HepG2 (cell line): ENCODE data around the gene SIRT6. TPM values are rescaled to one million over a fixed set of nuclear protein-coding genes. Genes with fewer than 3 reads are reported as not detected.
A peak's percentile ranks its signal among the peaks of the same experiment; 100 is the strongest.

Experiments
- ARID3A ChIP-seq: IDR thresholded peaks from 2 replicates; pipeline ENCODE4 v1.6.1; 2012; ENCODE audit warnings: low read depth, low read length, improper control_type of control experiment
- CEBPB ChIP-seq: IDR thresholded peaks from 2 replicates; pipeline ENCODE4 v1.6.1; 2011; ENCODE audit warnings: low read depth, low read length, improper control_type of control experiment, borderline replicate concordance
- FOXA1 ChIP-seq, 2 experiments: fragments of 450-650 bp in 1 of 2; sonication (generic) in 1 of 2; formaldehyde crosslinking in 1 of 2; IDR thresholded peaks; 2 replicates each; pipeline versions ENCODE4 v1.4.0 to v1.6.1; 2016 to 2020; ENCODE audit warnings: missing genetic modification reagents in 1 of 2
- FOXA3 ChIP-seq: IDR thresholded peaks from 2 replicates; pipeline ENCODE4 v1.6.1; 2016; ENCODE audit warnings: missing genetic modification reagents, missing compliant biosample characterization
- FOXJ3 ChIP-seq: sonication (generic); formaldehyde crosslinking; IDR thresholded peaks from 2 replicates; pipeline ENCODE4 v1.4.0; 2020; ENCODE audit warnings: missing genetic modification reagents, mild to moderate bottlenecking, borderline replicate concordance
- FOXP4 ChIP-seq: sonication (generic); formaldehyde crosslinking; IDR thresholded peaks from 2 replicates; pipeline ENCODE4 v1.4.0; 2020; ENCODE audit warnings: missing genetic modification reagents
- MED1 ChIP-seq: sonication (generic); formaldehyde crosslinking; IDR thresholded peaks from 2 replicates; pipeline ENCODE4 v1.4.0; 2020; ENCODE audit warnings: missing genetic modification reagents
- PHF21A ChIP-seq: sonication (generic); formaldehyde crosslinking; IDR thresholded peaks from 2 replicates; pipeline ENCODE4 v1.5.0; 2020; ENCODE audit warnings: mild to moderate bottlenecking, missing genetic modification reagents
- ZNF280D ChIP-seq: sonication (generic); formaldehyde crosslinking; IDR thresholded peaks from 2 replicates; pipeline ENCODE4 v1.5.1; 2020; ENCODE audit warnings: mild to moderate bottlenecking, missing genetic modification reagents
- ZNF362 ChIP-seq: sonication (generic); formaldehyde crosslinking; IDR thresholded peaks from 2 replicates; pipeline ENCODE4 v1.4.0; 2020; ENCODE audit warnings: missing genetic modification reagents, mild to moderate bottlenecking, borderline replicate concordance
- polyA plus RNA-seq, 8 experiments: library from polyadenylated mRNA; depleted of rRNA in 3 of 8; stranded (reverse) in 7 of 8; unstranded in 1 of 8; fragments of >200 nt; fragmentation: Illumina TruSeq in 4 of 8; extraction: Trizol in 4 of 8; gene quantifications; 2 replicates each; pipeline versions ENCODE4 v1.2.1 to v1.2.3, GENCODE V29; 2011 to 2016; ENCODE audit warnings: low read depth in 4 of 8, missing spikeins in 1 of 8, mixed read lengths in 1 of 8; ENCODE audit not compliant: insufficient read depth in 1 of 8
- total RNA-seq, 5 experiments: library from RNA; depleted of rRNA; stranded (reverse); fragments of >200 nt; fragmentation: Illumina TruSeq; extraction: Trizol; gene quantifications; 2 replicates each; pipeline ENCODE4 v1.2.3, GENCODE V29; 2016; ENCODE audit warnings: low read depth in 1 of 5
- TF ChIP-seq, protein P1 (sequence below): sonication (generic); formaldehyde crosslinking; IDR thresholded peaks from 2 replicates; pipeline ENCODE4 v1.5.1; 2020; ENCODE audit warnings: mild to moderate bottlenecking, moderate library complexity, missing genetic modification reagents
- TF ChIP-seq, protein P2 (sequence below), 2 experiments: IDR thresholded peaks; 2 replicates each; pipeline ENCODE4 v1.6.1; 2011 to 2012; ENCODE audit warnings: low read length in 2 of 2, borderline replicate concordance in 1 of 2, low read depth in 1 of 2, mild to moderate bottlenecking in 1 of 2, moderate library complexity in 1 of 2

The SIRT6 gene
- total and polyA plus RNA-seq, 2 of the 13 experiments (the other 11 are each of a cell fraction or from before 2014, with no cell fraction given), result 11.0 to 18.4 TPM

DNA sequence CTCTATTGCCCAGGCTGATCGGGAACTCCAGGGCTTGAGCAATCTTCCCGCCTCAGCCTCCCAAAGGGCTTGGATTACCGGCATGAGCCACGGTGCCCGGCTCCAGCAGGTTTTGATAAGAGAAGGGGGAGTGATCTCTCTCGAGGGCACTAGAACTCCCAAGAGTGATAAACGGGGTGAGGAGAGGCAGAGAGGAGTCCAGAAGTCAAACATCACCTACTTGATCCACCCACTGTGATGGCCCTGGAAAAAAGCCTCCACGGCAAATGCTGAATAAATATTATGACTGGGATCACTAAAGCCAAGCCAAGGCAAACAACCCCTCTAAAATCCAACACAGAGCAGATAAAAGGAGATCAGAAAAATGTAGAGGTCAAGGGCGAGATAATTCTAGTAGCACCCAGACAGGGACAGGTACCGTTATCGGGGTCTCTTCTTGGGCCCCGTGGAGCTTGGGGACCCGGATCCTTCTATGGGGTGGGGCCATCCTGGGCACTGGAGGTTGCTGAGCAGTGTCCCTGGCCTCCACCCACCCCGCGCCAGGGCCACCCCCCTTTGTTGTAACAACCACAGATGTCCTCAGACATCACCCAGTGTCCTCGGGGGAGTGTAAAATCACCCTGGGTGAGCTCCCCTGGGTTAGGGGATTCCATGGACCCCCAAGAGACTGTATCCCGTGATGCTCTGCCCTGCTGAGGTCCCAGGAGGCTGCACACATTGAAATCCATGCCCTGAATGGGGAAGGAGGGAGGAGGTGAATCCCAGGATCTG, 32.7 kb downstream of the SIRT6 start (continued):
- TF ChIP-seq CEBPB, result 0 out of 2 replicates have a peak, but pooled peaks have one; percentile 8
- peak; percentile 31; the same call in 1 of the 2 replicates for TF ChIP-seq FOXJ3
- TF ChIP-seq FOXA1 (IDR thresholded peaks at IDR 0.05), result no peak
- TF ChIP-seq FOXA1 (CRISPR knock-in tag; IDR thresholded peaks at IDR 0.05), result peak; percentile 32; the same call in 1 of the 2 replicates
- peak; percentile 45; the same call in 1 of the 2 replicates for TF ChIP-seq ARID3A
- TF ChIP-seq, protein P1, sequence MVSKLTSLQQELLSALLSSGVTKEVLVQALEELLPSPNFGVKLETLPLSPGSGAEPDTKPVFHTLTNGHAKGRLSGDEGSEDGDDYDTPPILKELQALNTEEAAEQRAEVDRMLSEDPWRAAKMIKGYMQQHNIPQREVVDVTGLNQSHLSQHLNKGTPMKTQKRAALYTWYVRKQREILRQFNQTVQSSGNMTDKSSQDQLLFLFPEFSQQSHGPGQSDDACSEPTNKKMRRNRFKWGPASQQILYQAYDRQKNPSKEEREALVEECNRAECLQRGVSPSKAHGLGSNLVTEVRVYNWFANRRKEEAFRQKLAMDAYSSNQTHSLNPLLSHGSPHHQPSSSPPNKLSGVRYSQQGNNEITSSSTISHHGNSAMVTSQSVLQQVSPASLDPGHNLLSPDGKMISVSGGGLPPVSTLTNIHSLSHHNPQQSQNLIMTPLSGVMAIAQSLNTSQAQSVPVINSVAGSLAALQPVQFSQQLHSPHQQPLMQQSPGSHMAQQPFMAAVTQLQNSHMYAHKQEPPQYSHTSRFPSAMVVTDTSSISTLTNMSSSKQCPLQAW (CRISPR knock-in tag), result no peak
- TF ChIP-seq ZNF362 (CRISPR knock-in tag), result peak; percentile 25; the same call in 1 of the 2 replicates
- TF ChIP-seq FOXA3 (CRISPR knock-in tag), result peak; percentile 37; the same call in 1 of the 2 replicates
- 0 out of 2 replicates have a peak, but pooled peaks have one; percentile 23 for TF ChIP-seq ZNF280D (CRISPR knock-in tag)
- peak; percentile 44 for TF ChIP-seq MED1
- peak; percentile 31; the same call in 1 of the 2 replicates for TF ChIP-seq FOXP4 (CRISPR knock-in tag)
- TF ChIP-seq, protein P2, sequence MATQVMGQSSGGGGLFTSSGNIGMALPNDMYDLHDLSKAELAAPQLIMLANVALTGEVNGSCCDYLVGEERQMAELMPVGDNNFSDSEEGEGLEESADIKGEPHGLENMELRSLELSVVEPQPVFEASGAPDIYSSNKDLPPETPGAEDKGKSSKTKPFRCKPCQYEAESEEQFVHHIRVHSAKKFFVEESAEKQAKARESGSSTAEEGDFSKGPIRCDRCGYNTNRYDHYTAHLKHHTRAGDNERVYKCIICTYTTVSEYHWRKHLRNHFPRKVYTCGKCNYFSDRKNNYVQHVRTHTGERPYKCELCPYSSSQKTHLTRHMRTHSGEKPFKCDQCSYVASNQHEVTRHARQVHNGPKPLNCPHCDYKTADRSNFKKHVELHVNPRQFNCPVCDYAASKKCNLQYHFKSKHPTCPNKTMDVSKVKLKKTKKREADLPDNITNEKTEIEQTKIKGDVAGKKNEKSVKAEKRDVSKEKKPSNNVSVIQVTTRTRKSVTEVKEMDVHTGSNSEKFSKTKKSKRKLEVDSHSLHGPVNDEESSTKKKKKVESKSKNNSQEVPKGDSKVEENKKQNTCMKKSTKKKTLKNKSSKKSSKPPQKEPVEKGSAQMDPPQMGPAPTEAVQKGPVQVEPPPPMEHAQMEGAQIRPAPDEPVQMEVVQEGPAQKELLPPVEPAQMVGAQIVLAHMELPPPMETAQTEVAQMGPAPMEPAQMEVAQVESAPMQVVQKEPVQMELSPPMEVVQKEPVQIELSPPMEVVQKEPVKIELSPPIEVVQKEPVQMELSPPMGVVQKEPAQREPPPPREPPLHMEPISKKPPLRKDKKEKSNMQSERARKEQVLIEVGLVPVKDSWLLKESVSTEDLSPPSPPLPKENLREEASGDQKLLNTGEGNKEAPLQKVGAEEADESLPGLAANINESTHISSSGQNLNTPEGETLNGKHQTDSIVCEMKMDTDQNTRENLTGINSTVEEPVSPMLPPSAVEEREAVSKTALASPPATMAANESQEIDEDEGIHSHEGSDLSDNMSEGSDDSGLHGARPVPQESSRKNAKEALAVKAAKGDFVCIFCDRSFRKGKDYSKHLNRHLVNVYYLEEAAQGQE (IDR thresholded peaks at IDR 0.05; ENCODE audit: borderline replicate concordance in 1 of 2, low read depth in 1 of 2, low read length in 2 of 2), result no peak
- TF ChIP-seq PHF21A (CRISPR knock-in tag), result peak; percentile 50
